ENCODE measurements around the gene KCNQ1.

DNA sequence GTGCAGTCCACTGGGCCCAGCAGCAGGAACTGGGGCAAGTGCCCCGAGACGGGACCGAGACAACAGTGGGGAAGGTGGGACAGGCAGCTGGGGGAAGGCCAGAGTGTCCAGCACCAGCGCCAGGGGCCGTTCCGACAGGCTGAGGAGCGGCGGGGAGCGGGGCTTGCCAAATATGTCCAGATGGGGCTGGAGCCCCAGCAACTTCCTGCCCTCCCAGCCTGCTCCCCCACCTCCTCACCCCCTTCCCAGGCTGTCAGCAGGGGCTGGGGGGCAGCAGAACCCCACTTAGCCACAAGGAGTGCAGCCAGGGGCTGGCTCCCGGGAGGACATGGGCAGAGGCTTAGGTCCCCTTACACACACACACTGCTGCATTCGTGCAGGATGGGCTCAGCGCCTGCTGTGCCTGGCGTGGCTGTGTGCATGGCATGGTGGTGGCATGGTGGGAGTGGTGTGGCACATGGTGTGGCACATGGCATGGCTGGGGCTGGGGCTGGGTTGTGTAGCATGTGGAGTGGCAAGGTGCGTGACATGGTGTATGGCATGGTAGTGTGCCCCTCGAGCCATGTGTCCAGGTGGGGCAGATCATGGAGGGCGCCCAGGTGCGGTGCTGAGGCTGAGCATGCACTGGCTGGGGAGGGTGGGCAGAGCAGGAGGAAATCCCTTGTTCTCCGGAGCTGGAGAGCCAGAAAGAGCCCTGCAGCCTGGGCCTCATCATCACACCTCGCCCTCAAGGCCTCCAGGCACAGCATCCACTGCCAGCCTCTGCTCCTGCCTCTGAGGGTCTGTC is 389.1 kb downstream of the KCNQ1 start:
- TF ChIP-seq, protein P1, sequence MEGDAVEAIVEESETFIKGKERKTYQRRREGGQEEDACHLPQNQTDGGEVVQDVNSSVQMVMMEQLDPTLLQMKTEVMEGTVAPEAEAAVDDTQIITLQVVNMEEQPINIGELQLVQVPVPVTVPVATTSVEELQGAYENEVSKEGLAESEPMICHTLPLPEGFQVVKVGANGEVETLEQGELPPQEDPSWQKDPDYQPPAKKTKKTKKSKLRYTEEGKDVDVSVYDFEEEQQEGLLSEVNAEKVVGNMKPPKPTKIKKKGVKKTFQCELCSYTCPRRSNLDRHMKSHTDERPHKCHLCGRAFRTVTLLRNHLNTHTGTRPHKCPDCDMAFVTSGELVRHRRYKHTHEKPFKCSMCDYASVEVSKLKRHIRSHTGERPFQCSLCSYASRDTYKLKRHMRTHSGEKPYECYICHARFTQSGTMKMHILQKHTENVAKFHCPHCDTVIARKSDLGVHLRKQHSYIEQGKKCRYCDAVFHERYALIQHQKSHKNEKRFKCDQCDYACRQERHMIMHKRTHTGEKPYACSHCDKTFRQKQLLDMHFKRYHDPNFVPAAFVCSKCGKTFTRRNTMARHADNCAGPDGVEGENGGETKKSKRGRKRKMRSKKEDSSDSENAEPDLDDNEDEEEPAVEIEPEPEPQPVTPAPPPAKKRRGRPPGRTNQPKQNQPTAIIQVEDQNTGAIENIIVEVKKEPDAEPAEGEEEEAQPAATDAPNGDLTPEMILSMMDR (IDR thresholded peaks at IDR 0.05): no peak
- TF ChIP-seq POLR2A (IDR thresholded peaks at IDR 0.05): no peak

All from lower leg skin (tissue), 3 donors.